ENCODE data around the gene OIP5.

DNA sequence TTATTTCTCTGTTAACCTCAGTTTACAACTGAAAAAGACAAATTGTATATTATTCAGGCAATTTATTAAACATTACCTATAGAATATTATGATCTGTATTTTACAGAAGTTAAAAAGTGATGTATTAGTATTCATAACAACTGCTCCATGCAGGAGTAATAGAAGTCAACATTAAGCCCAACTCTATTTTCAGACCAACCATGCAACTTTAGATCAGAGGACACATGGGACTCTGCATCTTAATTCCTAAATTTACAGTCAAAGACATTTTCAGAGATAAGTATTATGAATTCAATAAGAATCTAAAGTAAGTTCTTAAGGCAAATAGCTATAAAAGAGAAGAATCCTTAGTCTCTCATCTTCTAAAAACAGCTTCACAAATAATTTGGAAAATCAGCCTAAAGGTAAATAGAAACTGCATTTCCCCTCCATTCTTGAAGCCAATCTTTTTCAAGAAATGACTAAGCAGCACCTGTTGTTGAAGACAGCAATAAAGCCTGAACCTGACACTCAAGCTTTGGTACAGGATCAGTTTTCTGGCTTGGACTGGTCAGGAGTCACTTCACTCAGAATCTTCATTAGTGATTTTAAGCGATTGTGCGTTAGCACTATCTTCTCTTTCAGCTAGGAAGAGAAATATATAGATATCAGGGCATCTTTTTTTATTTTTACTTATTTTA lies 23.0 kb downstream of the OIP5 start:
- TF ChIP-seq, protein P1, sequence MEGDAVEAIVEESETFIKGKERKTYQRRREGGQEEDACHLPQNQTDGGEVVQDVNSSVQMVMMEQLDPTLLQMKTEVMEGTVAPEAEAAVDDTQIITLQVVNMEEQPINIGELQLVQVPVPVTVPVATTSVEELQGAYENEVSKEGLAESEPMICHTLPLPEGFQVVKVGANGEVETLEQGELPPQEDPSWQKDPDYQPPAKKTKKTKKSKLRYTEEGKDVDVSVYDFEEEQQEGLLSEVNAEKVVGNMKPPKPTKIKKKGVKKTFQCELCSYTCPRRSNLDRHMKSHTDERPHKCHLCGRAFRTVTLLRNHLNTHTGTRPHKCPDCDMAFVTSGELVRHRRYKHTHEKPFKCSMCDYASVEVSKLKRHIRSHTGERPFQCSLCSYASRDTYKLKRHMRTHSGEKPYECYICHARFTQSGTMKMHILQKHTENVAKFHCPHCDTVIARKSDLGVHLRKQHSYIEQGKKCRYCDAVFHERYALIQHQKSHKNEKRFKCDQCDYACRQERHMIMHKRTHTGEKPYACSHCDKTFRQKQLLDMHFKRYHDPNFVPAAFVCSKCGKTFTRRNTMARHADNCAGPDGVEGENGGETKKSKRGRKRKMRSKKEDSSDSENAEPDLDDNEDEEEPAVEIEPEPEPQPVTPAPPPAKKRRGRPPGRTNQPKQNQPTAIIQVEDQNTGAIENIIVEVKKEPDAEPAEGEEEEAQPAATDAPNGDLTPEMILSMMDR (IDR thresholded peaks at IDR 0.05) = no peak
- TF ChIP-seq POLR2AphosphoS5 (IDR thresholded peaks at IDR 0.05) (no peak), POLR2A (IDR thresholded peaks at IDR 0.05) (no peak)
